Activated CD4-positive, alpha-beta T cell treated with anti-CD3 and anti-CD28 coated beads, Interleukin-2, amount 50 U/mL, for 24 hours (primary cell): Measurements from ENCODE around the gene TLE6.
A peak's percentile ranks its signal among the peaks of the same experiment; 100 is the strongest.
"Not testable (repeated sequence)": the region's sequence is repeated elsewhere in the genome, so short reads cannot be mapped to it uniquely, and the experiment has no call there.

Source experiments
- DNase-seq, 2 donors: peaks; one replicate each; pipeline ENCODE4 v3.0.0-alpha.2; 2020; ENCODE audit warnings: low read depth in 1 of 2, low spot score in 1 of 2

Gene TLE6

GRCh38 chr19:3027292-3027691 is 49.9 kb downstream of the TLE6 start:
- no peak for DNase-seq

DNA sequence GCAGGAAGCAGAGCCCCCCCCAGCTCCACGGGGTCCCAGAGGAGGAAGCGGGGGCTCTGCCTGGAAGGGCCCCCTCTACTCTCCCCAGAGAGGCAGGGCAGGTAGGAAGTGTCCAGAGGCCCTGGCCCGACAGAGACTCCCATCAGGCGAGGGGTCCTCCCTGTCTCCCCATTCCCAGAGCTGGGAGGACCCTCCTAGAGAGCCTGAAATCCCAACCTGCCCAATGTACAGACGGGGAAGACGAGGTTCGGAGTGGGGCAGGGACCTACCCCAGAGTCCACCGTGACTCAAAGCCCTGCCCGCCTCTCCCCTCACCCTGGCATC is 50.6 kb downstream of the TLE6 start:
- DNase-seq: no peak

- DNase-seq: no peak
Observed at GRCh38 chr19:3028305-3029064, 51.1 kb downstream of the TLE6 start.

GRCh38 chr19:3029065-3029923 is 51.9 kb downstream of the TLE6 start, which contains the start of gene TLE2:
Gene TLE2, minus strand, starts transcription at chr19:3029280. Its CDS starts 376 bp downstream, at chr19:3028904.
- DNase-seq: no peak

DNA sequence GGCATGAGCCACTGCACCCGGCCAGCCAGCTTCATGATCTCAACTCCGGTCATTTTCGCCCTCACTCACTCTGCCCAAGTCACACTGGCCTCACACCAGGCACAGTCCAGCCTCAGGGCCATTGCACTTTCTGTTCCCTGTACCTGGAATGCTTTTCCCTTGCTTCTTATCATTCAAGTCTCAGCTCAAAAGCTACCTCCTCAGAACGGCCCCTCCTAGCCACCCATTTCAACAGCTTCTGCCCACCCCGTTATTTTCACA is 54.2 kb downstream of the TLE6 start:
- DNase-seq: no peak

GRCh38 chr19:3033595-3034405 is 56.4 kb downstream of the TLE6 start:
- no peak for DNase-seq

GRCh38 chr19:3034406-3034655 is 57.0 kb downstream of the TLE6 start:
- DNase-seq: no peak

DNA sequence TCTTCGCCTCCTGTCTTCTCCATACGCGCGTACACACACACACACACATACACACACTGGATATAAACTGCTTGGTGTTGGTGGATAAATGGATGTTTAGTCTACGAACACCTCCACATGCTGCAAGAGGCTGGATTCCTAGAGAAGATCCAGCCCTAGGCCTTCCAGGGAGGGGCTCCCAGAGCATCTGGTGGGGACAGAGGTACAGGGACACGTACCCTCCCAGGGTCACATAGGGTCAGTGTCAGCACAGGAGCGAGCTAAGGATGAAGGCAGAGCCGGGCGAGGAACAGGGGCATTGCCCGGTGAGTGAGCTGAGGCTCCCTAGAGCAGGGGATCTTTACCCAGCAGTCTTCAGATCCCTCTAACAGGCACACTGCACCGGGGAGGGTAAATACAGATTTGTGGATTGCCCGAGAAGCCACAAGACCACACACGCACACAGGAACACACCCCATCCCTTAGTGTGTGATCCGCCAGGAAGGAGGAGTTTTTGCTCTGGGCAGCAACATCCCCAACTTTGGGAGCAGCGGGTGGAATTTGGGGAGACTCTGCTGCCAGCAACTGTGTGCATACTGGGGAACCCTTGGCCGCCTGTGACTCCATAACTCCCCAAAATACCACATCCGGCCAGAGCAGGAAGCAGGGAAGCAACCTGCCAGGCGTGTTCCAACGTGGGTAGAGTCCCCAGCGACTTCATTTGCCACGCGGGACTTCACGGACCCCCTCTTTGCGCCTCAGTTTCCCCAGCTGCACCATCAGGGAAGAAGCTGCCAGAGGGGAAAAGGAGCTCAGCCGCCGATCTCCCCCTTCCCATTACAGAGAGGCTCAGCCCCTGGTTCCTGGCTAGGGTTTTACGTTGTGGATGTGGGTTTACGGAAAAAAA is 57.5 kb downstream of the TLE6 start:
- peak in 1 of 2 donors; percentile 40 for DNase-seq

GRCh38 chr19:3035542-3036118 is 58.3 kb downstream of the TLE6 start:
- peak; percentile 80 to 96 for DNase-seq

GRCh38 chr19:3036119-3036976 is 59.0 kb downstream of the TLE6 start:
- peak; percentile 72 to 78 for DNase-seq

DNA sequence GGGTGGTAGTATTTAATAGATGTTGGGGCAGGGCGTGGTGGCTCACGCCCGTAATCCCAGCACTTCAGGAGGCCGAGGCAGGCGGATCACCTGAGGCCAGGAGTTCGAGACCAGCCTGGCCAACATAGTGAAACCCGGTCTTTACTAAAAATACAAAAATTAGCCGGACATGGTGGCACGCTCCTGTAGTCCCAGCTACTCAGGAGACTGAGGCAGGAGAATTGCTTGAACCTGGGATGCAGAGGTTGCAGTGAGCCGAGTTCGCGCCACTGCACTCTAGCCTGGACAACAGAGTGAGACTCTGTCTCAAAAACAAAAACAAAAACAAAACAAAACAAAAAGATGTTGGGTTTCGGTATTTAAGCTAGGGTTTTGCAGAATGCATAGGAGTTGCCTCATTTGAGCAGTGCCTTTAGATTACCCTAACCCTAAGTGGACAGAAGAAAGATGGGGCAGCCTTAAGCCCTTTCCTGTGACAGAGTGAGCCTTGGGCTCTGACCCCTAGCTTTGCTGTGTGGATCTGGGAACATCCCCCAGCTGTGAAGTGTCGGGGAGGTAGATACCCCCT is 59.7 kb downstream of the TLE6 start:
- not testable (repeated sequence) for DNase-seq

DNA sequence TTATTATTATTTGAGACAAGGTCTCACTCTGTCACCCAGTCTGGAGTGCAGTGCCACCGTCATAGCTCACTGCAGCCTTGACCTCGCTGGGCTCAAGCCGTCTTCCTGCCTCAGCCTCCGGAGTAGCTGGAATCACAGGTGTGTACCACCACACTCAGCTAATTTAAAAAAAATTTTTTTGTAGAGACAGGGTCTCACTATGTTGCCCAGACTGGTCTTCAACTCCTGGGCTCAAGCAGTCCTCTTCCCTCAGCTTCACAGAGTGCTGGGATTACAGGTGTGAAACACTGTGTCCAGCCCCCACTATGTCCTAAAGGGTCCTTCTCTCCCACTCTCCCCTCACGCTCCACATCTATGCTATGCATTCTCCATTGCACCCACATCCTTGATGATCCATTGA is 60.9 kb downstream of the TLE6 start:
- no peak for DNase-seq

DNA sequence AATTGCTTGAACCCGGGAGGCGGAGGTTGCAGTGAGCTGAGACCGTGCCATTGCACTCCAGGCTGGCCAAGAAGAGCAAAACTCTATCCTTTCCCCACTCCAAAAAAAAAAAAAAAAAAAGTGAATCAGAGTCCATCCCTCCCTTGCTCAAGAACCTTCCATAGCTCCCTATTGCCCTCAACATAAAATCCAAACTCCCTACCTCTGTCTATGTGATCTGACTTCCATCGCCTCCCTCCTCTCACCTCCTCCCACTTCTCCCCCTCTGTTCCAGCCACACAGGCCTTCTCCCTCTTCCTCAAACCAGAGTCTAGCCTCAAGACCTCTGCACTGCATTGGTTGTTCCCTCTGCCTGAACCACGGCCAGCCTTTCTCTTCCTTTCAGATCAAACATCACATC is 61.8 kb downstream of the TLE6 start:
- DNase-seq: no peak

- DNase-seq: no peak
Observed at GRCh38 chr19:3039641-3040077, 62.3 kb downstream of the TLE6 start.

GRCh38 chr19:3041327-3041726 is 64.0 kb downstream of the TLE6 start:
- DNase-seq: no peak

DNA sequence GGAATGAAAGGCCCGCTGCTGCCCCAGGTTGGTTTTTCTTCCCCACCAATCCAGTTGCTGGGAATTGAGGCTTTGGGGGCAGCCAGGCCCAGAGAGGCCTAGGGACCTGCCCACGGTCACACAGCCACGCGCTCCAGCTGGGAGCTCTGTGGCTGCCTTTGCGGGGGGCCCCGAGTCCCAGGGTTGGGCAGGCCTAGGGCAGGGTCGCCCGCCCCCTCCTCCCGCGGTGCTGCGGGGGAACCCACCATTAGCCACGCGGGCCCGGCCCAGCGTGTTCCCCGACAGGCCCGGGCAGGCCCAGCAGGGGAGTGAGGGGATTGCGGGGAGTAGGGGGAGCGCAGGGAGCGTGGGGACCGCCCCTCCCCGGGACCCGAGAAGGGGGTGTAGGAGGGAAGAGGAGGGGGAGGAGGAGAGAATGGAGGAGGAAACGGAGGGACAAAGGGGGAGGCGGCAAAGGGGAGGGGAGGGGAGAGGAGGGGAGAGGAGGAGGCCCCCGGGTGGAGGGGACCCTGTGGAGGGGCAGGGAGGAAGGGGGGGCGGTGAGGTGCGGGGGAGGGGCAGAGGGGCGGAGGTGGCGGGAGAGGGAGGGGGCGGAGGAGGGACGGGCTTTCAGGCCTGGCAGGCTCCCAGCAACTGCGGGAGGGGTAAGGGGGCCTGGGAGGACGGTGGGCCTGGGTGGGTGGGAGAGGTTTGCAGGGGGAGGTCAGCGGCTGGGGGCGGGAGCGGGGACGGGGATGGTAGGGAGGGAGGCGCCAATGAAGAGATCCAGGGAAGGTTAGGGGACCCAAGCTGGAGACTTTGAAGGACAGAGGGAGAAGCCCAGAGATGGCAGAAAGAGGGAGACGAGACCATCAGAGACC is 64.6 kb downstream of the TLE6 start:
- no peak for DNase-seq

DNA sequence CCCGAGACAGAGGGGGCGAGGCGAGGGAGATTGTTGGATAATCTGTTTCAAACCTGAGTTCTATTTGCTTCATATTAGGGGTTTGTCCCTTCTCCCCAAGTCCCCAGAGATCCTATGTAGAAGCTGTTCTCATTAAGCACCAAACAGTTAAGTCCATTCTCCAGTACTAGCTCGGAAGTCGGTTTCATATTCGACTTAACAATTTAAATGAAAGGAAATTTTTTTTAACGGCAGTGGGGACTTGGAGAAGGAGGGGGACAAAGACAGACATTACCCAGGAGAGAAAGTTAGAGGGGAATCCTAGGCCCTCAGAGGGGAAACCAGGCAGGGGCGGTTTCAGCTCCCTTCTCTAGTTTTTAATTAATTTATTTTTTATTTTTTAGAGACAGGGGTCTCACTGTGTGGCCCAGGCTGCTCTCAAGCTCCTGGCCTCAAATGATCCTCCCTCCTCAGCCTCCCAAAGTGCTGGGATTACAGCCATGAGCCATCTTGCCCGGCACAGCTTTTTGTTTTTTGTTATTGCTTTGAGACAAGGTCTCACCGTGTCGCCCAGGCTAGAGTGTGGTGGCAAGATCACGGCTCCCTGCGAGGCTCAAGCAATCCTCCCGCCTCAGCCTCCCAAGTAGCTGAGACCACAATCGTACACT is 65.4 kb downstream of the TLE6 start:
- no peak for DNase-seq
